Liver (tissue), 3 donors: ENCODE measurements around the gene AADAC.

Experiments
- ATF3 ChIP-seq: IDR thresholded peaks from 2 replicates; pipeline ENCODE4 v1.6.1; 2016; ENCODE audit warnings: antibody characterized with exemption
- CTCF ChIP-seq: fragments of 150-350 bp; IDR thresholded peaks from 2 replicates; pipeline ENCODE4 v1.5.1; 2017; ENCODE audit warnings: improper control_type of control experiment, low read depth, low read length; ENCODE audit not compliant: missing input control
- FOXA2 ChIP-seq: IDR thresholded peaks from 2 replicates; pipeline ENCODE4 v1.6.1; 2016; ENCODE audit warnings: antibody characterized with exemption
- GABPA ChIP-seq, 2 donors: IDR thresholded peaks in 1 of 2; conservative IDR thresholded peaks in 1 of 2; 2 replicates each; pipeline ENCODE4 v1.6.1; 2016; ENCODE audit warnings: antibody characterized with exemption in 2 of 2, mild to moderate bottlenecking in 1 of 2, moderate library complexity in 1 of 2
- JUND ChIP-seq, 2 donors: IDR thresholded peaks; 2 replicates each; pipeline ENCODE4 v1.6.1; 2016; ENCODE audit warnings: antibody characterized with exemption in 2 of 2
- MAX ChIP-seq: IDR thresholded peaks from 2 replicates; pipeline ENCODE4 v1.6.1; 2016; ENCODE audit warnings: antibody characterized with exemption
- RAD21 ChIP-seq, 2 donors: IDR thresholded peaks; 2 replicates each; pipeline ENCODE4 v1.6.1; 2016; ENCODE audit warnings: antibody characterized with exemption in 2 of 2, mild to moderate bottlenecking in 2 of 2
- SP1 ChIP-seq: IDR thresholded peaks from 2 replicates; pipeline ENCODE4 v1.6.1; 2018; ENCODE audit warnings: antibody characterized with exemption, mild to moderate bottlenecking
- YY1 ChIP-seq: IDR thresholded peaks from 2 replicates; pipeline ENCODE4 v1.6.1; 2016; ENCODE audit warnings: antibody characterized with exemption, mild to moderate bottlenecking
- ZBTB33 ChIP-seq: IDR thresholded peaks from 2 replicates; pipeline ENCODE4 v1.6.1; 2016; ENCODE audit warnings: antibody characterized with exemption
- TF ChIP-seq, protein P1 (sequence below): IDR thresholded peaks from 2 replicates; pipeline ENCODE4 v1.6.1; 2016; ENCODE audit warnings: antibody characterized with exemption, mild to moderate bottlenecking
- donor health status: healthy.
- donor health status: healthy.

DNA sequence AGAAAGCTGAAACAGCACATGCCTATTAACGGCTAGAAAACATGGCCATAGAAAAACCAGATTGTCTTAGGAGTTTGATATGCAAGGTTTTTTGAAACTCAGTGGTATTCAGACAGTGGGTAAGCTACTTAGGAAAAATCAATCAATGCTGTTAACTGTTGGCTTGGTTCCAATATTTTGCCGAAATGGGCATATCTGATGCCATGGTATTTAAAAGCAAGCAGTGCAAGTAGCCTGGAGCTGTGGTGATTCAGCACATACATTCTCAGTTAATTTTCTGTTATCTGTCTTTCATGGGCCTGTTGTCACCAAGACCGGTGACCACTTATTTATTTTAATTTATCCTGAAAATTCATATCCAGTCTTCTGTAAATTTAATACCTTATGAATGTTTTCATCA lies 42.2 kb downstream of the AADAC start:
- TF ChIP-seq ATF3, result no peak
- TF ChIP-seq CTCF, result no peak
- TF ChIP-seq YY1, result no peak
- no peak for TF ChIP-seq RAD21 (IDR thresholded peaks at IDR 0.05)
- TF ChIP-seq SP1, result no peak
- TF ChIP-seq, protein P1, sequence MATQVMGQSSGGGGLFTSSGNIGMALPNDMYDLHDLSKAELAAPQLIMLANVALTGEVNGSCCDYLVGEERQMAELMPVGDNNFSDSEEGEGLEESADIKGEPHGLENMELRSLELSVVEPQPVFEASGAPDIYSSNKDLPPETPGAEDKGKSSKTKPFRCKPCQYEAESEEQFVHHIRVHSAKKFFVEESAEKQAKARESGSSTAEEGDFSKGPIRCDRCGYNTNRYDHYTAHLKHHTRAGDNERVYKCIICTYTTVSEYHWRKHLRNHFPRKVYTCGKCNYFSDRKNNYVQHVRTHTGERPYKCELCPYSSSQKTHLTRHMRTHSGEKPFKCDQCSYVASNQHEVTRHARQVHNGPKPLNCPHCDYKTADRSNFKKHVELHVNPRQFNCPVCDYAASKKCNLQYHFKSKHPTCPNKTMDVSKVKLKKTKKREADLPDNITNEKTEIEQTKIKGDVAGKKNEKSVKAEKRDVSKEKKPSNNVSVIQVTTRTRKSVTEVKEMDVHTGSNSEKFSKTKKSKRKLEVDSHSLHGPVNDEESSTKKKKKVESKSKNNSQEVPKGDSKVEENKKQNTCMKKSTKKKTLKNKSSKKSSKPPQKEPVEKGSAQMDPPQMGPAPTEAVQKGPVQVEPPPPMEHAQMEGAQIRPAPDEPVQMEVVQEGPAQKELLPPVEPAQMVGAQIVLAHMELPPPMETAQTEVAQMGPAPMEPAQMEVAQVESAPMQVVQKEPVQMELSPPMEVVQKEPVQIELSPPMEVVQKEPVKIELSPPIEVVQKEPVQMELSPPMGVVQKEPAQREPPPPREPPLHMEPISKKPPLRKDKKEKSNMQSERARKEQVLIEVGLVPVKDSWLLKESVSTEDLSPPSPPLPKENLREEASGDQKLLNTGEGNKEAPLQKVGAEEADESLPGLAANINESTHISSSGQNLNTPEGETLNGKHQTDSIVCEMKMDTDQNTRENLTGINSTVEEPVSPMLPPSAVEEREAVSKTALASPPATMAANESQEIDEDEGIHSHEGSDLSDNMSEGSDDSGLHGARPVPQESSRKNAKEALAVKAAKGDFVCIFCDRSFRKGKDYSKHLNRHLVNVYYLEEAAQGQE, result no peak
- TF ChIP-seq MAX, result no peak
- TF ChIP-seq JUND (IDR thresholded peaks at IDR 0.05), result no peak
- no peak for TF ChIP-seq ZBTB33
- no peak for TF ChIP-seq FOXA2
- no peak for TF ChIP-seq GABPA (IDR thresholded peaks at IDR 0.05 in 1 of 2, conservative IDR thresholded peaks at IDR 0.05 in 1 of 2)
